OCI-LY7 (cell line): Measurements from ENCODE around the gene MPRIP.

Source experiments
- EZH2phosphoT487 ChIP-seq: fragments of 200-600 bp; sonication (generic); IDR thresholded peaks from 2 replicates; pipeline ENCODE4 v1.6.1; 2018; ENCODE audit warnings: low read depth, borderline replicate concordance, mild to moderate bottlenecking, mixed run types, antibody characterized with exemption, low read length, moderate library complexity, mixed read lengths
- TF ChIP-seq, protein P1 (sequence below): fragments of 200-600 bp; sonication (generic); conservative IDR thresholded peaks from 2 replicates; pipeline ENCODE4 v1.5.1; 2014; ENCODE audit warnings: mild to moderate bottlenecking, antibody characterized with exemption, low read length, moderate library complexity, mixed read lengths

DNA sequence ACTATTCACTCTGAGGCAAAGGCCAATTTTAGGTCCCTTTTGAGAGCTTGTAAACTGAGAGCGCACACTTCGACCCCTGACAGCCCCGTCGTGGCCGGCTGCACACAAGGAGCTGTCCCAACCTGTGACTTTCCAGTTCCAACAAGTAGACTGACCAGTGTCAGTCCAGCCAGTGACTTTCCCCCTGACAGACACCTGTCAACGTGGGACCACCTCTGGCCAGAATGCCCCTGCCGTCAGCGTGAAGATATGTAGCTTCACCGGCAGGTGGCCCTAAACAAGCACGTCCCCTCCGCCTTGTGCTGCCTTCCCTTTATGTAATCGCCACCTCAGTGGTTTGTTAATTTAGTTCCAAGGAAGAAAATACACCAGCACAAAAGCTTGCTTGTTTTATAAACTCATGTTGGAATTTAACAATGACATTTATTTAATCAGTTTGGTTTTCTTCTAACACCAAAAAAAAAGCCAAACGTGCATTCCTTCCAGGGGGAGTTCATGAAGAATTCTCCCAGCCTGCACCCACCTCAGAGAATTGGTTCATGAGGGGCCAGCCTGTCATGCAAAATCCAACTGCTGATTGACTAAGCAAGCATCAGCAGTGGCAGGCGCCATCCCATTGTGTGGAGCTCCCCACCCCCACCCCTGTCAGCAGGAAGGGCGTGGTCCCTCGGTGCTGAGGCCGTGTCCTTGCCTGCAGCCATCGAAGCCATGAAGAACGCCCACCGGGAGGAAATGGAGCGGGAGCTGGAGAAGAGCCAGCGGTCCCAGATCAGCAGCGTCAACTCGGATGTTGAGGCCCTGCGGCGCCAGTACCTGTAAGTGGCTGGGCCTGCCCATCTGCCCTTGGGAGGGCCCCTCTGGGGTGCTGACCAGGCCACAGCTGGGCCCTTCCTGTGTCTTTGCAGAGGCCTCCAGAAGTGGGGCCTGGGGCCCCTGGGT is 130.0 kb downstream of the MPRIP start:
- TF ChIP-seq, protein P1, sequence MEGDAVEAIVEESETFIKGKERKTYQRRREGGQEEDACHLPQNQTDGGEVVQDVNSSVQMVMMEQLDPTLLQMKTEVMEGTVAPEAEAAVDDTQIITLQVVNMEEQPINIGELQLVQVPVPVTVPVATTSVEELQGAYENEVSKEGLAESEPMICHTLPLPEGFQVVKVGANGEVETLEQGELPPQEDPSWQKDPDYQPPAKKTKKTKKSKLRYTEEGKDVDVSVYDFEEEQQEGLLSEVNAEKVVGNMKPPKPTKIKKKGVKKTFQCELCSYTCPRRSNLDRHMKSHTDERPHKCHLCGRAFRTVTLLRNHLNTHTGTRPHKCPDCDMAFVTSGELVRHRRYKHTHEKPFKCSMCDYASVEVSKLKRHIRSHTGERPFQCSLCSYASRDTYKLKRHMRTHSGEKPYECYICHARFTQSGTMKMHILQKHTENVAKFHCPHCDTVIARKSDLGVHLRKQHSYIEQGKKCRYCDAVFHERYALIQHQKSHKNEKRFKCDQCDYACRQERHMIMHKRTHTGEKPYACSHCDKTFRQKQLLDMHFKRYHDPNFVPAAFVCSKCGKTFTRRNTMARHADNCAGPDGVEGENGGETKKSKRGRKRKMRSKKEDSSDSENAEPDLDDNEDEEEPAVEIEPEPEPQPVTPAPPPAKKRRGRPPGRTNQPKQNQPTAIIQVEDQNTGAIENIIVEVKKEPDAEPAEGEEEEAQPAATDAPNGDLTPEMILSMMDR = no peak
- no peak for TF ChIP-seq EZH2phosphoT487
